Measurements from ENCODE around the gene GALNT10. TPM values are rescaled to one million over a fixed set of nuclear protein-coding genes. Genes with fewer than 3 reads are reported as not detected.

The GALNT10 gene
- total and polyA plus RNA-seq, 2 of the 8 experiments (the other 6 are each of a cell fraction or from before 2014, with no cell fraction given), result 4.6 to 15.5 TPM

DNA sequence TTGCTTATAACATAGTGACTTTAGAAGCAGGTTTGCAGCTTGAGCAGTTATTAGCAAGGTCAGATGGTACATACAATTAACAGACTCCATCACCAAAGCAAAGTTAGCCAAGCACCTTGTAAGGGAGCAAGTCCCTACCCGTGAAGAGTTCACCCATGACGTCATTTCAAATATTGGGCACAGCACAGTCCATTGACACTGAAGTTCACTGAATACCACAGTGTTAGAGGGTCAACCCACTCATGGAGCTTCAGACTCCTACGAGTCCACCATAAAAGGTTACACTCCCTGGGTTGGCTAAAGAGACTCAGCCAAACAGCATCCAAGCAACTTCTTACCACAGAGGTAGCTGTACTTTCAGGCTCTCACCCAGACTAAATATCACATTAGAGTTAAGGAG, 77.5 kb downstream of the GALNT10 start:
- ChIA-PET CTCF (ENCODE audit: partially characterized antibody) (interaction anchor here (2.1 kb wide), 1 partner anchor 195 kb away, joined by 7 read pairs; no protein-coding TSS in a partner anchor), POLR2A (ENCODE audit: partially characterized antibody) (interaction anchor here (1.3 kb wide), 1 partner anchor 78 kb away, joined by 4 read pairs; no protein-coding TSS in a partner anchor)
- H2BK120ac ChIP-seq (replicated peaks; ENCODE audit: low read depth, low read length), result no peak overlapping the region
- H3K56ac ChIP-seq (replicated peaks; ENCODE audit: insufficient read length, low read depth, low read length), result no peak overlapping the region
- H2BK12ac ChIP-seq (ENCODE audit: low read depth, low read length), result peak overlapping the region; percentile 94; the same call in 1 of the 2 replicates
- no peaks in the 10 kb centered on the region for H3K9me3 ChIP-seq (ENCODE audit: insufficient read depth in 2 of 2, low read depth in 1 of 2, low read length in 1 of 2)
- H3K79me1 ChIP-seq (ENCODE audit: low read depth, low read length), result 0 out of 2 replicates have a peak, but pooled peaks cover 3% of the 10 kb centered on the region
- H3K27ac ChIP-seq (ENCODE audit: low read depth, low read length), result no peak overlapping the region
- H3K4me1 ChIP-seq (replicated peaks in 1 of 4; ENCODE audit: control insufficient read depth in 3 of 4, insufficient read depth in 4 of 4, low read length in 3 of 4), result peaks cover 0 to 9% (median 1%) of the 10 kb centered on the region in 4 experiments; a peak in 2 of 7 replicates
- H3K23ac ChIP-seq (ENCODE audit: insufficient read length), result no peak overlapping the region
- WGBS, 2 experiments (ENCODE audit: extremely low coverage in 1 of 2, insufficient coverage in 1 of 2, insufficient read length in 1 of 2, insufficient replicate concordance in 2 of 2, low coverage in 1 of 2, low lambda C conversion rate in 2 of 2, missing lambda C conversion rate in 1 of 2), result 90% methylated on average over 3 of the region's 3 CpGs; no CpG with 5 or more reads in 1 of the 2 experiments
- no peak overlapping the region for H3K18ac ChIP-seq (ENCODE audit: extremely low read depth, low read length)
- TF ChIP-seq, protein P1, sequence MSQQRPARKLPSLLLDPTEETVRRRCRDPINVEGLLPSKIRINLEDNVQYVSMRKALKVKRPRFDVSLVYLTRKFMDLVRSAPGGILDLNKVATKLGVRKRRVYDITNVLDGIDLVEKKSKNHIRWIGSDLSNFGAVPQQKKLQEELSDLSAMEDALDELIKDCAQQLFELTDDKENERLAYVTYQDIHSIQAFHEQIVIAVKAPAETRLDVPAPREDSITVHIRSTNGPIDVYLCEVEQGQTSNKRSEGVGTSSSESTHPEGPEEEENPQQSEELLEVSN (IDR thresholded peaks at IDR 0.05), result no peak
- TF ChIP-seq GABPA (IDR thresholded peaks at IDR 0.05; ENCODE audit: borderline replicate concordance, insufficient read depth, low read length), result no peak
- no peak for TF ChIP-seq RFX5 (IDR thresholded peaks at IDR 0.05; ENCODE audit: borderline replicate concordance, low read depth, low read length)
- no peak for TF ChIP-seq RAD21 (IDR thresholded peaks at IDR 0.05 in 1 of 2, conservative IDR thresholded peaks at IDR 0.05 in 1 of 2; ENCODE audit: low read depth in 2 of 2, low read length in 2 of 2)
- no peak for TF ChIP-seq POU5F1 (IDR thresholded peaks at IDR 0.05; ENCODE audit: low read depth, low read length)
- no peak for TF ChIP-seq BRCA1 (IDR thresholded peaks at IDR 0.05; ENCODE audit: low read depth, low read length)
- no peak for TF ChIP-seq TAF7 (optimal IDR thresholded peaks at IDR 0.05; ENCODE audit: borderline replicate concordance, low read depth, low read length)
- no peak for TF ChIP-seq NRF1 (IDR thresholded peaks at IDR 0.05; ENCODE audit: low read depth, low read length)
- TF ChIP-seq JUN (IDR thresholded peaks at IDR 0.05; ENCODE audit: low read depth, low read length), result no peak
- no peak for TF ChIP-seq MAFK (IDR thresholded peaks at IDR 0.05; ENCODE audit: low read depth, low read length)
- no peak for TF ChIP-seq PHF8 (conservative IDR thresholded peaks at IDR 0.05; ENCODE audit: low read depth, low read length)
- no peak for TF ChIP-seq SIRT6 (IDR thresholded peaks at IDR 0.05; ENCODE audit: low read length)
- no peak overlapping the region for H3K14ac ChIP-seq (ENCODE audit: insufficient read length)
- peaks cover 0 to 2% of the 10 kb centered on the region in 2 experiments for H4K20me1 ChIP-seq (replicated peaks in 1 of 2; ENCODE audit: control insufficient read depth in 1 of 2, insufficient read depth in 2 of 2, low read length in 2 of 2)
- H3K27me3 ChIP-seq (replicated peaks in 1 of 4; ENCODE audit: control insufficient read depth in 3 of 4, extremely low read depth in 1 of 4, insufficient read depth in 3 of 4, low read length in 3 of 4), result no peaks in the 10 kb centered on the region
- H3K79me2 ChIP-seq (ENCODE audit: control insufficient read depth in 1 of 2, insufficient read depth in 2 of 2, low read length in 2 of 2), result no peaks in the 10 kb centered on the region
- H2AK5ac ChIP-seq (ENCODE audit: low read depth, low read length), result peak overlapping the region; percentile 84; the same call in 1 of the 2 replicates
- no peak overlapping the region for H4K91ac ChIP-seq (replicated peaks; ENCODE audit: insufficient read length, low read length)
- H4K8ac ChIP-seq (ENCODE audit: extremely low read depth, insufficient read depth, low read length), result no peak overlapping the region
- H3K36me3 ChIP-seq (ENCODE audit: control insufficient read depth in 2 of 4, insufficient read depth in 4 of 4, low read length in 3 of 4), result no peaks in the 10 kb centered on the region
- no peak for DNase-seq (ENCODE audit: low read depth in 1 of 2, low spot score in 2 of 2)
- no peak overlapping the region for H2AFZ ChIP-seq (ENCODE audit: low read length)
- H3K9ac ChIP-seq (replicated peaks in 1 of 4; ENCODE audit: extremely low read depth in 1 of 4, low read depth in 3 of 4, low read length in 3 of 4), result no peak overlapping the region; a peak in 1 of 7 replicates
- FAIRE-seq, result no peak
- H2BK5ac ChIP-seq (ENCODE audit: low read depth, low read length), result peak overlapping the region; percentile 79; the same call in 1 of the 2 replicates
- H3K23me2 ChIP-seq (ENCODE audit: low read depth, low read length), result no peaks in the 10 kb centered on the region
- H2BK20ac ChIP-seq (ENCODE audit: low read length), result 0 out of 2 replicates have a peak overlapping the region, but pooled peaks have one; percentile 81
- peak overlapping the region; percentile 75; the same call in 1 of the 2 replicates for H2BK15ac ChIP-seq (ENCODE audit: low read length)
- H4K5ac ChIP-seq (ENCODE audit: insufficient read length, low read depth, low read length), result no peak overlapping the region
- H3K4me3 ChIP-seq (ENCODE audit: extremely low read depth in 1 of 4, insufficient read depth in 2 of 4, low read depth in 3 of 4, low read length in 4 of 4), result no peak overlapping the region
- no peak overlapping the region for H3K4me2 ChIP-seq (ENCODE audit: insufficient read depth in 1 of 2, low read depth in 2 of 2, low read length in 2 of 2)
- H3K4ac ChIP-seq (replicated peaks; ENCODE audit: insufficient read length, low read depth, low read length), result no peak overlapping the region
